Measurements from ENCODE around the gene ZNF416.

- TF ChIP-seq CTCF (IDR thresholded peaks at IDR 0.05) = no peak
- no peak for TF ChIP-seq REST (IDR thresholded peaks at IDR 0.05; ENCODE audit: insufficient read depth in 1 of 2, low read depth in 2 of 2, low read length in 1 of 2)
- TF ChIP-seq POLR2AphosphoS5 (IDR thresholded peaks at IDR 0.05; ENCODE audit: low read depth, low read length) = no peak
Measured at GRCh38 chr19:57546513-57546912, 32.2 kb downstream of the ZNF416 start.

Measured in Panc1 (cell line).